Mammary microvascular endothelial cell (primary cell): ENCODE measurements around the gene ZNF85. TPM values are rescaled to one million over a fixed set of nuclear protein-coding genes. Genes with fewer than 3 reads are reported as not detected.

Experiments
- total RNA-seq: library from RNA; depleted of rRNA; stranded (reverse); fragments of >200 nt; gene quantifications from 2 replicates; pipeline ENCODE4 v1.2.3, GENCODE V29; 2015

The ZNF85 gene
- total RNA-seq, result 8.8 and 13.4 TPM in 2 replicates

GRCh38 chr19:20923077-20923871 is at the start of gene ZNF85:
Gene ZNF85 (plus strand): TSS chr19:20923251. CDS start chr19:20923401, 150 bp downstream.

Other genes starting within 250 kb of the ZNF85 start
- 0.80 and 0.84 TPM in 2 replicates for gene ZNF66, start 146.9 kb upstream of the ZNF85 start, total RNA-seq
- gene ZNF430, start 97.4 kb downstream of the ZNF85 start, total RNA-seq, result 6.9 and 9.2 TPM in 2 replicates
- 2.3 and 7.1 TPM in 2 replicates for gene ZNF714, start 159.0 kb downstream of the ZNF85 start, total RNA-seq
- 3.1 and 3.7 TPM in 2 replicates for gene ZNF431, start 218.8 kb downstream of the ZNF85 start, total RNA-seq